GM18499 (cell line): Measurements from ENCODE around the gene HMGCL.

Experiments
- ATAC-seq: cut with Tn5 transposase; IDR thresholded peaks from one replicate; pipeline ENCODE4 v1.9.1; 2021; ENCODE audit warnings: moderate number of reproducible peaks; ENCODE audit not compliant: insufficient read depth, unreplicated experiment

HMGCL gene

GRCh38 chr1:23779826-23780371 lies 45.3 kb downstream of the HMGCL start:
- ATAC-seq = no peak

GRCh38 chr1:23777979-23778814 lies 47.0 kb downstream of the HMGCL start, which contains the start of gene PITHD1:
PITHD1 (plus strand) TSS chr1:23778418; CDS start chr1:23778516, 98 bp downstream.
- ATAC-seq = no peak

GRCh38 chr1:23776217-23776616 lies 49.0 kb downstream of the HMGCL start:
- ATAC-seq = no peak

- ATAC-seq = no peak
Measured at GRCh38 chr1:23774174-23774880, 50.9 kb downstream of the HMGCL start.

GRCh38 chr1:23772854-23773242 lies 52.4 kb downstream of the HMGCL start:
- no peak for ATAC-seq

- no peak for ATAC-seq
Measured at GRCh38 chr1:23772049-23772853, 53.0 kb downstream of the HMGCL start.

- no peak for ATAC-seq
Measured at GRCh38 chr1:23768733-23769132, 56.5 kb downstream of the HMGCL start.

GRCh38 chr1:23763041-23763577 lies 62.1 kb downstream of the HMGCL start:
- no peak for ATAC-seq

- ATAC-seq = no peak
Measured at GRCh38 chr1:23759277-23759676, 66.0 kb downstream of the HMGCL start.

- ATAC-seq = no peak
Measured at GRCh38 chr1:23757812-23758211, 67.4 kb downstream of the HMGCL start.

- no peak for ATAC-seq
Measured at GRCh38 chr1:23756676-23757075, 68.6 kb downstream of the HMGCL start.

GRCh38 chr1:23752909-23753308 lies 72.3 kb downstream of the HMGCL start:
- no peak for ATAC-seq
